SIG-M5 treated with dmso at 0.1 percent for 504 hours (cell line): ENCODE results near the gene SEC16B.
"Not testable (repeated sequence)": the region's sequence is repeated elsewhere in the genome, so short reads cannot be mapped to it uniquely, and the experiment has no call there.

Source experiments
- DNase-seq: peaks from one replicate; lab custom pipeline; 2025; ENCODE audit not compliant: unreplicated experiment; lab: John Stamatoyannopoulos, UW

SEC16B gene

GRCh38 chr1:177969825-177970371 is at the start of gene SEC16B:
Gene SEC16B (minus strand): TSS chr1:177970058. CDS start chr1:177967981, 2,077 bp downstream.
- DNase-seq, result no peak

- no peak for DNase-seq
Observed at GRCh38 chr1:178019622-178020021, 49.8 kb upstream of the SEC16B start.

- no peak for DNase-seq
Observed at GRCh38 chr1:178019208-178019607, 49.4 kb upstream of the SEC16B start.

- DNase-seq, result no peak
Observed at GRCh38 chr1:178017517-178017916, 47.7 kb upstream of the SEC16B start.

GRCh38 chr1:178011864-178012503 is 42.1 kb upstream of the SEC16B start:
- no peak for DNase-seq

GRCh38 chr1:178011465-178011828 is 41.6 kb upstream of the SEC16B start:
- DNase-seq, result no peak

- DNase-seq, result no peak
Observed at GRCh38 chr1:178010674-178011464, 41.0 kb upstream of the SEC16B start.

GRCh38 chr1:178006043-178006442 is 36.2 kb upstream of the SEC16B start:
- DNase-seq, result no peak

- DNase-seq, result no peak
Observed at GRCh38 chr1:178005450-178005849, 35.6 kb upstream of the SEC16B start.

- DNase-seq, result no peak
Observed at GRCh38 chr1:178004926-178005391, 35.1 kb upstream of the SEC16B start.

GRCh38 chr1:177998696-177999631 is 29.1 kb upstream of the SEC16B start:
- DNase-seq, result no peak

GRCh38 chr1:177996957-177997356 is 27.1 kb upstream of the SEC16B start:
- DNase-seq, result no peak

- no peak for DNase-seq
Observed at GRCh38 chr1:177995369-177995768, 25.5 kb upstream of the SEC16B start.

- DNase-seq, result not testable (repeated sequence)
Observed at GRCh38 chr1:177986281-177986680, 16.4 kb upstream of the SEC16B start.

- no peak for DNase-seq
Observed at GRCh38 chr1:177984761-177985160, 14.9 kb upstream of the SEC16B start.

- no peak for DNase-seq
Observed at GRCh38 chr1:177984136-177984525, 14.3 kb upstream of the SEC16B start.

GRCh38 chr1:177983482-177984135 is 13.8 kb upstream of the SEC16B start:
- no peak for DNase-seq

- no peak for DNase-seq
Observed at GRCh38 chr1:177983077-177983476, 13.2 kb upstream of the SEC16B start.

GRCh38 chr1:177981200-177981599 is 11.3 kb upstream of the SEC16B start:
- DNase-seq, result no peak

- DNase-seq, result no peak
Observed at GRCh38 chr1:177979272-177979671, 9.4 kb upstream of the SEC16B start.

GRCh38 chr1:177978530-177978929 is 8.7 kb upstream of the SEC16B start:
- DNase-seq, result no peak
